GM19023 (cell line): ENCODE data around the gene CDC14A.
"Not testable (repeated sequence)": the region's sequence is repeated elsewhere in the genome, so short reads cannot be mapped to it uniquely, and the experiment has no call there.

Experiments
- ATAC-seq: cut with Tn5 transposase; IDR thresholded peaks from one replicate; pipeline ENCODE4 v1.9.1; 2021; ENCODE audit warnings: mild to moderate bottlenecking, moderate library complexity; ENCODE audit not compliant: unreplicated experiment

The CDC14A gene

DNA sequence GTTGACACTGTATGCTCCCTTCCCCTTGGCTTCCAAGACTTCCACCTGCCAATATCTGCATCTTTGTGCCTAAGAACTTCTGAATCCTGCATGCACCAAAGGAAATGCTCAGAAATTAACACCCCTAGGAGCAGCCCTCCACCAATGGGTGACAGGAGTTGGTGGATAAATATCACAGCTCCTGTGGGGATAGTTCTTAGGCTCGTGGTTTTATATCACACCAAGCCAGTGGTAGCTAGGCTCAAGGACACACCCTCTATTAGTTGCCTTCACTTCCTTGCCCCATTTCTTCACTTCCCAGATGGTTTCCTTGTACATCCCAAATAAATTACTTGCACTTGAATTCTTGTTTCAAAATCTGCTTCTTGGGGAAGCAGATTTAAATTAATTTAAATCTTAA is 16.9 kb upstream of the CDC14A start:
- ATAC-seq: no peak

GRCh38 chr1:100337878-100338277 is 14.4 kb upstream of the CDC14A start:
- ATAC-seq: not testable (repeated sequence)

- not testable (repeated sequence) for ATAC-seq
These were observed 12.6 kb upstream of the CDC14A start for GRCh38 chr1:100339735-100340134.

DNA sequence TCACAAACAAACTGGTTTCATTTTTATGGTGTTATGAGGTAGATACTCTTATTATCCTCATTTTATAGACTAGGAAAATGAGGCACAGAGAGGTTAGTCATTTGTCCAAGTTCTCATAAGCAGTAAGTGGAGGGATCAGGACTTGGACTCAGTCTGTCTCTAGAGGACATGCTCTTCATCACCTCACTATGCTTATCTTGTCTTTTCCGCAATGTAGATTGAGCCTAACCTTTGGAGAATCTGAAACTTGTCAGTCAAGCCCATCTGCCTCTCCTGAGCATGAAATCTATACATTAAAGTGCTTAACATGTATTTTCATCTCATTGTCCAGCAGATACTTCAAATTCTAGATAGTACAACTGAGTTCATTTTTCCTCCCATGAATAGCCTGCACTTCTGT is 11.8 kb upstream of the CDC14A start:
- ATAC-seq: no peak

GRCh38 chr1:100342348-100342747 is 10.0 kb upstream of the CDC14A start:
- ATAC-seq: no peak

- no peak for ATAC-seq
These were observed 8.4 kb upstream of the CDC14A start for GRCh38 chr1:100343897-100344296.

GRCh38 chr1:100344774-100345173 is 7.5 kb upstream of the CDC14A start:
- no peak for ATAC-seq

DNA sequence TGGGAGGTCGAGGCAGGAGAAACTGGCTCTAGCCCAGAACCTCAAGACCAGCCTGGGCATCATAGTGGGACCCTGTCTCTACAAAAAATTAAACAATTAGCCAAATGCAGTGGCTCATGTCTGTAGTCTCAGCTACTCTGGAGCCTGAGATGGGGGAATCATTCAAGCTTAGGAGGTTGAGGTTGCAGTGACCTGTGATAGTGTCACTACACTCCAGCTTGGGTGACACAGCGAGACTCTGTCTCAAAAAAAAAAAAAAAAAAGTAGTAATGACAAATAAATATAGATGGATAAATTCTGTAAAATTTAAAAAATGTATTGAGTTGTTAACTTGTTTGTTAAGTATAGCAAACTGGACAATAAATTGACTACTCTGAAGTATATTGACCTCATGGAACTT is 5.9 kb upstream of the CDC14A start:
- no peak for ATAC-seq

- ATAC-seq: no peak
These were observed 5.0 kb upstream of the CDC14A start for GRCh38 chr1:100347009-100347966.

DNA sequence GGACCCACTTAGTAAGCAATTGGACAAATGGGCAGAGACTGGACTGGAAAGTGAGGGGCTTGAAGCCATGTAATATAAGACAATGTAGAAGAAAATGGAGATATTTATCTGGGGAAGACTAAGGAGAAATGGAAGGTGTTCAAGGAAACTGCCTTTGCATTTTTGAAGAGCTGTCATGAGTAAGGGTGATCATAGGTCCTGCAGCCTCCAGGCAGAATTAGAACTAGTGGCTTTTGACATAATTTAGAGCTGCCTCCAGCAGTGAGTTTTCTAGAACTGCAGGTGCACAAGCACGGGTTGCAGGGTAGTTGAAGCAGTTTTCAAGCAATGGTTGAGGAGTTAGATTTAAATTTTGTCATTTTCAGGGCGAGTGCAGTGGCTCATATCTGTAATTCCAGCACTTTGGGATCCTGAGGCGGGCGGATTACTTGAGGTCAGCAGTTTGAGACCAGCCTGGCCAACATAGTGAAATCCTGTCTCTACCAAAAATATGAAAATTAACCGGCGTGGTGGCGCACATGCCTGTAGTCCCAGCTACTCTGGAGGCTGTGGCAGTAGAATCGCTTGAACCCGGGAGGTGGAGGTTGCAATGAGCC is 3.7 kb upstream of the CDC14A start:
- ATAC-seq: no peak

DNA sequence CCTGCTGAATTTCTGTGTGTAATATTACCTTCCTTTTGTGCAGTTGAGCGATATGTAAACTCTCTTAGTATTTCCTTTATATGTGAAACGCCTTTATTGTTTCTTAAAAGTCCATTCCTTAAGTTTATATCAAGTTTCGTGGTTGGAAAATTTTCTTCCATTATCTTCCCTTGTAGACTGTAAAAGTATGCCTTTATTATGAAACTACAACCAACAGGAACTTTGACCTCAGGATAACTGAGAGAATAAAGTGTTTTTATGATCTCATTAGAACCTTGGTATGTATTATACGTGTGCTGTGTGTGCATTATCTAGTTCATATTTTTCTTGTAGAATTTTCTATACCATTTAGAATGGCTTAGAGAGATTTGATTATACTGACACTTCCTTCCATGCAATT is 3.1 kb upstream of the CDC14A start:
- no peak for ATAC-seq

DNA sequence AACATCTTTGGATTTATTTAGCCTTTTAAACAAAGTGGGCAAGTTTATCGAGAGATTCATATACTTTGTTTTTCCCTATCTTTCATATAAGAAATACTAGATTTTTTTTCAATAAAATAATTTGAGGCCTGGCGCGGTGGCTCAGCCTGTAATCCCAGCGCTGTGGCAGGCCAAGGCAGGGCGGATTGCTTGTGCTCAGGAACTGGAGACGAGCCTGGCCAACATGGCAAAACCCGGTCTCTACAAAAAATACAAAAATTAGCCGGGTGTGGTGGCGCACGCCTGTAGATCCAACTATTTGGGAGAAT is 1.6 kb upstream of the CDC14A start:
- no peak for ATAC-seq

GRCh38 chr1:100351095-100351887 is 1.0 kb upstream of the CDC14A start:
- ATAC-seq: peak; percentile 55

DNA sequence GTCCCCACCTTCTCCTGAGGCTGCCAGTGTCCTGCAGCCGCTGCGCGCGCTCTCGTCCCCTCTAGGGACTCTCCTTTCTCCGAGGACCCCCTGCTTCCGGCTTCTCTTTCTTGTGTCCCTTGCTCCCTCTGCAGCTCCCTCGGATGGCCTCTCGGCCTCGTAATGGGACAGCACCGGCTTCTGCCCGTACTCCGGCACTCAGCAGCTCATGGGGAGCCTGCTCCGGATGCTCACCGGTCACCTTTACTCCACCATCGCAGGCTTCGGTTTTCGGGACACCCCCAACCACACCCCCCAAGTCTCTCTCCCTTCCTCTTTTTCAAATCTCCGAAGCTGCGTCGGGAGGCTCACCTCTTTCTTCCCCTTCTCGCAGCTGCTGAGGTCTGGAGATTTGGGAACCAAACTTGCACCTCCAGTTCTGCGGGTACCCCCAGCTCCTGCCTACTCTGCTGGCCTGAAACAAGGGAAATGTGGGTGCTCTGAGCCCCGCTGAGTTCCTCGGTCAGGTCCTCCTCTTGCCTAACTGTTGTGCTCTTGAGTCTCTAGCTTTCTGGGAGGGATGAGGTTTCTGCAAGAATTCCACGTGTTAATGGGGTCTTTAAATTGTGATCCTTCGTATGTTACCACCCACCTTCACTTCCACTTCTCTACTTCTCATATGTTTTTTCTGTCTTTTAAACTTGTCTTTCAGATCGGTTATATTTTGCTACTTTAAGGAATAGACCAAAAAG is 930 bp downstream of the CDC14A start:
- ATAC-seq: peak; percentile 24

- no peak for ATAC-seq
These were observed 1.7 kb downstream of the CDC14A start for GRCh38 chr1:100353988-100354387.

DNA sequence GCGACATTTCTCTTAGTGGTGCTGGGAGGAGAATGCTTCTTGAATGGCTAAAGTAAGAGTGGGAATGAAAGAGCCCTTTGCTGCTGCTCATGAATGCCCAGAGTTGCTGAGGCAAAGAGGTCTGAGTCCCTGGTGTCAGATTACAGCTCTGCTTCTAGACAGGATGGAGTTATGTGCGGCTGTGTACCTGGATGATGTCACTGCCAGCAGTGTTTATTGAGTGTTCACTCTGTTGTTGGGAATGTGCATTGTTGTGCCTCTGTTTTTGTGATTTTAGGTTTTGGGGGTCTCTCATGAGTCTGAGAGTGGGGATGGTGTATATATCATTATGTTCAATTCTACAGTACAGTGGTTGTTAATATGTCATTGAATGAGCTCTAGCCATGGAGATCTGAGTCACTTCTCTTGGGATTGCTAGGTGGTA is 2.7 kb downstream of the CDC14A start:
- ATAC-seq: no peak

GRCh38 chr1:100358210-100358609 is 5.9 kb downstream of the CDC14A start:
- ATAC-seq: no peak

DNA sequence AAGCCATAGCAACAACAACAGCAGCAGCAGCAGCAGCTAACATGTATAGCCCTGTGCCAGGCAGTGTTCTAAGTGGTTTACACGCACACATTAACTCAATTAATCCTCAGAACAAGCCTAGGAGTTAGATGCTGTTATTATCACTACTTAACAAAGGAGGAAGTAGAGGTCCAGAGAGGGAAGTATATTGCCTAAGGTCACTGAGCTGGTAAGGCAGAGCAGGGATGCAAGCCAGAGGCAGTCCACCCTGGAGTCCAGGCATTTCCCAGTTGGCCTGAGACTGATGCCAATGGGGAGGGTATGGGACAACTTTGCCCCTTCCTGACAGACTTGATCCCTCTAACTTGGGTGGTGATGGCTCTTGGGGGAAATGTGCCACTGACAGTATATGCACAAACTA is 6.8 kb downstream of the CDC14A start:
- ATAC-seq: no peak

DNA sequence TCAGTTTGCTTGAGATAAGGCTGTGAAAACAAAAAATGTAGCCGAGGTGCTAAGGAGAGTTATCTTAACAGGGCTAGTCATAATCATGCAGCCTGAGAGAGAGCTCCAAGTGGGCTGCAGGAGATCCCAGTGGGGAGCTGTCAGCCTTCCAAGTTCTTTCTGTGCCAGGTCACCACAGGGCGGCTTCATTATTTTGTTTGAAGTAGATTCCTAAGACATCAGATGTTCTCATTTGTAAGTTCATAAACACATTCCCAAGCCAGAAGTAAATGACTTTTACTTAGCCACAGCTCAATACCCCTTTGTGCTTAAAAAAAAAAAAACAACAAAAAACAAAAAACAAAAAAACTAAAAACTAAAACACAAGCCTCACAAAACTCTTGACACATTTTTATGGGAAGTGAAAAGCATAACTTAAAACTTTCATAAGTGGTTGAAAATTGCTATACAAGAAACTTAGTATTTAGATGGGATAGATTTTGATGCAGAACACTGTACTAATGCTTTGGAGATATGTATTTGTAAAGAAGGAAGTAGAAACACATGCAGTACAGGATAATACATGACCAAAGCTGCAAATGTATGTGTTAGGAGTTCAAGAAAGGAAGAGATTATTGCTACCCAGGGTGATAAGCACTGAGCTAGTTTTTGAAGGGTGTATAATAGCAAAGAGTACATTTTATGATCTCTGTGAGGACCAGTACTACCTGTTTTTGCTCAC is 8.6 kb downstream of the CDC14A start:
- ATAC-seq: no peak

DNA sequence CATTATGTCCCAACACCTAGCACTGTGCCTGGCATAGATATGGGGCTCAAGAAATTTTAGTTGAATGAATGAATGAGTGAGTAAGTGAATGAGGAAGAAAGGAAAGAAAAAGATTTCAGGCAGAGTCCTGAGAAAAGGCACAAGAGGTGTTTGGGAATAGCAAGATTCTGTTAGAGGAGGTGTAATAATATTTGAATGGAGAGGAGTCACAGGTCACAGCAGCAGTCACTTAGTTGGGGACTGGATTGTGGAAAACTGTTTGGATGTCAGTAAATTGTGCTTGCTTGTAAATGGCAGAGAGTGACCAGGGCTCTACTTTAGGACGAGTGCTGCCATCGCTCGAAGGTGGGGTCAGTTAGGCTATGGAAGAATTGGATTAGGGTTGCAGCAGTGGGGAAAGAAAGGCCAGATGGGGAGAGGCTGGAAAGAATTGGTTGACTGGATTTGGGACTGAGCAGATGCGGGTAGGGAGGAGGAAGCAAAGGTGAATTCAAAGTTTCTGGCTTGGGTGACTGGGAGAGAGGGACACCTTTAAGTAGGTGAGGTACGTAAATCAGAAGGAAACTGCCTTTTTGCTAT is 9.3 kb downstream of the CDC14A start:
- ATAC-seq: no peak
